Neural progenitor cell (in vitro differentiated cells): ENCODE data around the gene P4HA1. TPM values are rescaled to one million over a fixed set of nuclear protein-coding genes. Genes with fewer than 3 reads are reported as not detected.
A peak's percentile ranks its signal among the peaks of the same experiment; 100 is the strongest.

Source experiments
- DNase-seq: peaks from one replicate; pipeline ENCODE4 v3.0.0-alpha.2; 2016; ENCODE audit warnings: low spot score
- H2AFZ ChIP-seq: fragments of 200-600 bp; sonication (generic); replicated peaks from 2 replicates; pipeline ENCODE4 v1.6.1; 2016; ENCODE audit warnings: antibody characterized with exemption
- H3F3A ChIP-seq: fragments of 200-600 bp; sonication (generic); 2 replicates; pipeline ENCODE4 v1.6.1; 2016; ENCODE audit warnings: antibody characterized with exemption, low read depth
- H3K27ac ChIP-seq: fragments of 200-600 bp; sonication (generic); 2 replicates; pipeline ENCODE4 v1.5.1; 2016; ENCODE audit warnings: mild to moderate bottlenecking
- H3K27me3 ChIP-seq: fragments of 200-600 bp; sonication (generic); 2 replicates; pipeline ENCODE4 v1.6.1; 2016; ENCODE audit warnings: mild to moderate bottlenecking, moderate library complexity
- H3K36me3 ChIP-seq: fragments of 200-600 bp; sonication (generic); 2 replicates; pipeline ENCODE4 v1.5.1; 2016
- H3K4me1 ChIP-seq: fragments of 200-600 bp; sonication (generic); 2 replicates; pipeline ENCODE4 v1.6.1; 2016; ENCODE audit warnings: mixed run types
- H3K4me2 ChIP-seq: fragments of 200-600 bp; sonication (generic); 2 replicates; pipeline ENCODE4 v1.6.1; 2016
- H3K4me3 ChIP-seq: fragments of 200-600 bp; sonication (generic); 2 replicates; pipeline ENCODE4 v1.5.1; 2016
- H3K79me2 ChIP-seq: fragments of 200-600 bp; sonication (generic); 2 replicates; pipeline ENCODE4 v1.6.1; 2016; ENCODE audit warnings: low read depth
- H3K9ac ChIP-seq: fragments of 200-600 bp; sonication (generic); 2 replicates; pipeline ENCODE4 v1.6.1; 2016
- H3K9me3 ChIP-seq: fragments of 200-600 bp; sonication (generic); 2 replicates; pipeline ENCODE4 v1.5.1; 2016; ENCODE audit warnings: low read depth
- H4K20me1 ChIP-seq: fragments of 200-600 bp; sonication (generic); 2 replicates; pipeline ENCODE4 v1.6.1; 2016; ENCODE audit warnings: low read depth
- H3K27ac Mint-ChIP-seq: 3 replicates; pipeline ENCODE4 v1.8.0; 2021; ENCODE audit warnings: mixed read lengths
- H3K27me3 Mint-ChIP-seq: 2 replicates; pipeline ENCODE4 v1.8.0; 2022; ENCODE audit warnings: low read depth, mild to moderate bottlenecking, inconsistent platforms, moderate library complexity, mixed read lengths; ENCODE audit not compliant: insufficient read depth
- H3K36me3 Mint-ChIP-seq: 3 replicates; pipeline ENCODE4 v1.8.0; 2021; ENCODE audit warnings: mixed read lengths
- H3K4me1 Mint-ChIP-seq: 3 replicates; pipeline ENCODE4 v1.8.0; 2021; ENCODE audit warnings: mixed read lengths
- H3K4me3 Mint-ChIP-seq: 3 replicates; pipeline ENCODE4 v1.8.0; 2021; ENCODE audit warnings: mild to moderate bottlenecking, moderate library complexity, mixed read lengths
- H3K9me3 Mint-ChIP-seq: 3 replicates; pipeline ENCODE4 v1.8.0; 2020; ENCODE audit warnings: mixed read lengths
- CTCF ChIP-seq: fragments of 200-600 bp; sonication (generic); IDR thresholded peaks from 2 replicates; pipeline ENCODE4 v1.5.1; 2017; ENCODE audit warnings: antibody characterized with exemption, mild to moderate bottlenecking
- EZH2 ChIP-seq: fragments of 200-600 bp; sonication (generic); IDR thresholded peaks from 2 replicates; pipeline ENCODE4 v1.6.1; 2017; ENCODE audit warnings: antibody characterized with exemption, mild to moderate bottlenecking, moderate library complexity
- EZH2phosphoT487 ChIP-seq: fragments of 200-600 bp; sonication (generic); IDR thresholded peaks from 2 replicates; pipeline ENCODE4 v1.6.1; 2017; ENCODE audit warnings: antibody characterized with exemption
- total RNA-seq: library from RNA; depleted of rRNA; stranded (reverse); fragments of >200 nt; gene quantifications from 2 replicates; pipeline ENCODE4 v1.2.3, GENCODE V29; 2015; ENCODE audit warnings: low replicate concordance

The P4HA1 gene
- total RNA-seq = 144 and 200 TPM in 2 replicates

- TF ChIP-seq CTCF (peak; percentile 73), EZH2 (no peak)
- H3K79me2 ChIP-seq = peaks cover 48% of the 10 kb centered on the region
- H4K20me1 ChIP-seq = peaks cover 35% of the 10 kb centered on the region
- peak within 1 kb of the TSS; percentile 69 for H2AFZ ChIP-seq
- H3K27ac Mint-ChIP-seq = peak within 1 kb of the TSS; percentile 95
- H3F3A ChIP-seq = peaks cover 27% of the 10 kb centered on the region
- no peaks in the 10 kb centered on the region for H3K9me3 ChIP-seq
- H3K27me3 Mint-ChIP-seq = peaks cover 4% of the 10 kb centered on the region
- H3K4me3 ChIP-seq = peak within 1 kb of the TSS; percentile 75
- H3K4me2 ChIP-seq = peak within 1 kb of the TSS; percentile 98
- peak within 1 kb of the TSS; percentile 97 for H3K4me3 Mint-ChIP-seq
- H3K36me3 Mint-ChIP-seq = peaks cover 6% of the 10 kb centered on the region
- peak within 1 kb of the TSS; percentile 69 for H3K9ac ChIP-seq
- H3K36me3 ChIP-seq = no peaks in the 10 kb centered on the region
- peak; percentile 98 for DNase-seq
- no peaks in the 10 kb centered on the region for H3K9me3 Mint-ChIP-seq
- H3K27me3 ChIP-seq = no peaks in the 10 kb centered on the region
- peaks cover 16% of the 10 kb centered on the region for H3K4me1 ChIP-seq
- peak within 1 kb of the TSS; percentile 52 for H3K27ac ChIP-seq
- peaks cover 21% of the 10 kb centered on the region for H3K4me1 Mint-ChIP-seq
Measured at GRCh38 chr10:73096449-73097304, at the start of gene P4HA1. P4HA1 (minus strand) TSS chr10:73096866; CDS start chr10:73074883, 21,983 bp downstream.

DNA sequence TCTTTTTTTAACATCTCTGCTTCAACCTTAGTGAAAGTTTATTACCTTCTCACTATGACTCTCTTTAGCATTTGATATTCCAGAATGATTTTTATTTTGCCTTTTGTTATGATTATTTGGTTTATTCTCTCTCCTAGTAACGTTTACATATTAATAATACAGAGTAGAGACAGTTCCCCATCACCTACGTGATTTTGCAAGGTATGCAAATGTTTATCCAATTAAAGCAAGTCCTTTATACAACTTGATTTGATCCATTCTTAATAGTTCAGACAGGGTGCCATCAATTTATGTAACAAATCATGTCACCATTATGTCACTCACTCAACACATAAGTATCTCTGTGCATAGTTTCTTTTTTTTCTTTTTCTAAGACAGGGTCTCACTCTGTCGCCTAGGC lies 44.9 kb upstream of the P4HA1 start:
- Mint-ChIP-seq H3K27me3 (no peaks in the 10 kb centered on the region), H3K4me3 (no peak overlapping the region), H3K36me3 (peaks cover 23% of the 10 kb centered on the region), H3K4me1 (no peaks in the 10 kb centered on the region), H3K9me3 (no peaks in the 10 kb centered on the region), H3K27ac (no peak overlapping the region)
- H3K9me3 ChIP-seq = no peaks in the 10 kb centered on the region
- H3K79me2 ChIP-seq = no peaks in the 10 kb centered on the region
- no peak overlapping the region for H2AFZ ChIP-seq
- H3K27ac ChIP-seq = no peak overlapping the region
- H3K4me3 ChIP-seq = no peak overlapping the region
- no peaks in the 10 kb centered on the region for H3K27me3 ChIP-seq
- no peak for DNase-seq
- TF ChIP-seq EZH2phosphoT487 = no peak
- no peak for TF ChIP-seq EZH2
- TF ChIP-seq CTCF = no peak
- H3K9ac ChIP-seq = no peak overlapping the region
- H3K4me1 ChIP-seq = no peaks in the 10 kb centered on the region
- no peaks in the 10 kb centered on the region for H3F3A ChIP-seq
- peaks cover under 1% of the 10 kb centered on the region for H3K36me3 ChIP-seq
- H3K4me2 ChIP-seq = no peak overlapping the region
- no peaks in the 10 kb centered on the region for H4K20me1 ChIP-seq

DNA sequence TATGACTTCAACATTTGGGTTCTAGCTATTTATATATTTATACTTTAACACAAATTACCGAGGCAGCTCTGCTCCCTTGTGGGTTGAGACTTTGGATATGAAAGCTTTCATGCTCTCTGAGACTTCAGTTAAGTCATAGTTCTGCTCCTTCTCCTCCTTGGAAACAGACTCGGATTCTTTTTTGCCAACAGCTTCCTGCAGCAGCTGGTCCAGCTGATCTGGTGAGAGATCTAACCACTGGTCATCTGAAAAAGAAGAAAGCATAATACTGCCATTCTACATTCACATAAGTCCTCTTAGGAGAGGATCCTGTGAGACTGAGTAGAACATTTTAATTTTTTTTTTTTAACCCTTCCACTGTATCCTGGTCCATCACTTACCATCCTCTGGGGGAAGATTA lies 42.6 kb upstream of the P4HA1 start:
- Histone ChIP-seq H3F3A (peaks cover 3% of the 10 kb centered on the region), H3K4me3 (no peak overlapping the region), H3K9me3 (no peaks in the 10 kb centered on the region), H3K4me1 (no peaks in the 10 kb centered on the region), H3K27ac (no peak overlapping the region), H2AFZ (no peak overlapping the region), H3K36me3 (peaks cover 7% of the 10 kb centered on the region), H3K79me2 (no peaks in the 10 kb centered on the region), H4K20me1 (no peaks in the 10 kb centered on the region), H3K27me3 (no peaks in the 10 kb centered on the region), H3K9ac (no peak overlapping the region), H3K4me2 (no peak overlapping the region)
- no peak overlapping the region for H3K27ac Mint-ChIP-seq
- DNase-seq = no peak
- no peaks in the 10 kb centered on the region for H3K4me1 Mint-ChIP-seq
- H3K9me3 Mint-ChIP-seq = no peaks in the 10 kb centered on the region
- TF ChIP-seq CTCF (no peak), EZH2 (no peak), EZH2phosphoT487 (no peak)
- H3K4me3 Mint-ChIP-seq = no peak overlapping the region
- peaks cover 30% of the 10 kb centered on the region for H3K36me3 Mint-ChIP-seq
- no peaks in the 10 kb centered on the region for H3K27me3 Mint-ChIP-seq
